T-helper 9 cell (primary cell): ENCODE data around the gene KYNU.
"Not testable (repeated sequence)": the region's sequence is repeated elsewhere in the genome, so short reads cannot be mapped to it uniquely, and the experiment has no call there.

ENCODE experiments used
- DNase-seq: peaks from one replicate; pipeline ENCODE4 v3.0.0-alpha.2; 2020

The KYNU gene

GRCh38 chr2:142872882-142873724 lies 4.4 kb upstream of the KYNU start:
- no peak for DNase-seq

- no peak for DNase-seq
These were observed 3.6 kb upstream of the KYNU start for GRCh38 chr2:142873831-142874287.

- DNase-seq = no peak
These were observed 3.1 kb upstream of the KYNU start for GRCh38 chr2:142874293-142874814.

GRCh38 chr2:142875010-142875409 lies 2.5 kb upstream of the KYNU start:
- no peak for DNase-seq

DNA sequence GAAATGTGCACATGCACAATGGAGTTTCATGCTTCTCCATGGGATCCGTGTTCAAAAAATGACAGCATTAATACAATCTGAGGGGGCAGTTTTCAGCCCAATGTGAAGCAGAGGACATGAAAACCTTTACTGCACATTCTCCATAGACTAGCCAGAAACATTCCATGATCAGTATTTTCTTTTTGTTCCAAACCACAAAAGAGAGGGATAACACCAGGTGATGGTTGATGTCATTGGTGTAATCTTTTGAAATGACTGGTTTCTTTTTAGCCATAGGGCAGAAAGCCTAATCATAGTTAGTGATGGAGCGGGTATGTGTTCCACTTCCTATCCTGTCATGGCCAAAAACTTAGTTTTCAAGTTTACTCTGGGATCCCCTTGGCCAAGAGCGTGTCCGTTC lies 1.8 kb upstream of the KYNU start:
- DNase-seq = no peak

DNA sequence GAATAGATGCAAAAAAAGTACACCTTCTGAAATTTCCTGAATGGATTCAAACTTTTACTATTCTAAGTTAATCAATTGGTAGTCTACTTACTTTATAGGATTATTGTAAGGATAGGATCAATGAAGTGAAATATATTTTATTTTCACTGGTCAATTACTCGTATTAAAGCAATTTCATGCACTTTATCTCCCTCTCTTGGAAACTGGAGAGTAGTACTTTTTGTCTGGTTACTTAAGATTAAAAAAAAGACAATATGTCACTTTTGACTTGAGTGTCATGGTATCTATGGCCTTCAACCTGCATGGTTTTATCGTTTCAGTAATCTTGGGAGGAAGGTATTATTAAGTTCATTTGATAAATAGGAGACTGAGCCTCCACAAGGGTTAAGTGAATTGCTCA lies 1.0 kb upstream of the KYNU start:
- no peak for DNase-seq

- no peak for DNase-seq
These were observed 691 bp downstream of the KYNU start for GRCh38 chr2:142878031-142878678.

DNA sequence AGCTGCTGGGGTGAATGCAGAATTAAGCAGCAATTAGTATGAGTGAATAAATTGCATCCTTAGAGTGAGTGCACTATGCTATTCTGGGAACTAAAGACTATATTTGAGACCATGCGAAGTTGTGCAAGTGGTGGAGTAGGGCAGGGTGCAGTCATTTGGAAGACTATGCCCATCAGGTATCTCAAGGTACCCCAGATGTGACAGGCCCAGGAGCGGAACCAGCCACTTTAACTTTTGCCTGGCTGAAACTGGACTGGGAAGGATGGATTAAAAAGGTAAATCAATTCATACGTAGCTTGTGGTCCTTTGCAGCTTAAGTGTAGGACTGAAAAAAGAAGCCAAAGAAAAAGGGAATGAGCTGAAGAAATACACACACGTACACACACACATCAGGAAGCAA lies 1.7 kb downstream of the KYNU start:
- no peak for DNase-seq

DNA sequence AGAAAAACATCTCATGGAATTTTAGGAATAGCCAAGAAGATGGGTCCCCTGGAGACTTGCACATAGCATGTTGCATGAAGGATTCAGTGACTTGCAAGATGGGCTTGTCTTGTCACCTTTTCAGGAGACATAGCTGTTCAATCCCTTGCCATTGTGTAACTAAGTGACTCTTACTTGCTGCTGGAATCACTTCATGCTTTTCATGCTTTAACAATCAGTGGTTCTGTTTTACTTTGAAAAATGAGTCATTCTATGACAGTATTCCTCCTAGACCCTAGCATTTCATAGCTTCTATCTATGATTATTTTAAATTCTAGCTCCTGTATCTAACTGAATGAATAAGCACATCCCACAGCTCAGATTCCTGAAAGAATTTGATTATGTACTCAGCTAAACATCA lies 2.8 kb downstream of the KYNU start:
- DNase-seq = no peak

DNA sequence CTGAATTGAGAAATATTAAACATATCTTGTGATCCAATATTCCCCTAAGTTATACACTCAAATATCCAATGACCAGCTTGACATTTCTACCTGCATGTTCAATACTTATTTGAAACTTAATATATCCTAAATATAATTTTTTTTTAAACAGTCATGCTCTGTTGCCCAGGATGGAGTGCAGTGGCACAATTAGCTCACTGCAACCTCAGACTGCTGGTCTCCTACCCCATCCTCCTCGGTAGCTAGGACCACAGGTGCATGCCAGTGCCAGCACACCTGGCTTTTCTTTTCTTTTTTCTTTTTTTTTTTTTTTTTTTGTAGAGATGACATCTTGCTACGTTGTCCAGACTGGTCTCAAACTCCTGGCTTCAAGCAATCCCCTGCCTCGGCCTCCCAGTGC lies 4.2 kb downstream of the KYNU start:
- DNase-seq = no peak

GRCh38 chr2:142882500-142882899 lies 5.0 kb downstream of the KYNU start:
- not testable (repeated sequence) for DNase-seq

GRCh38 chr2:142883526-142883925 lies 6.1 kb downstream of the KYNU start:
- no peak for DNase-seq

DNA sequence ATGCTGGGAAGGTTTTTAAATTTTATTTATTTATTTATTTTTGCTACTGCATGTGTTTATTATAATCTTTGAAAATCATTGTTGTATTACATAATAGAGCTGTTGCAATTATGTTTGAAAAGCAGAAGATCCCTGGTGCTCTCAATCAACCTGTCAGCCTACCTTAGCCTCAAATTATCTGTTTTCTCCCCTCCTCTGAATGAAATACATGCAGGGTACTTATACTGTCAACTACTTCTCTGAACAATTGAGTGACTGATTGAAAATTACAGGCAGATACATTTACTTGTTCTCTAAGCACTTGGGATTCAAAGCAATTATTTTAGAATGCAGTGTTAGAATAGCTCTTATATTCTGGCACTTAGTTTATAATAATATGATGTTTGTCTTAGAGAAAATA lies 8.1 kb downstream of the KYNU start:
- no peak for DNase-seq

DNA sequence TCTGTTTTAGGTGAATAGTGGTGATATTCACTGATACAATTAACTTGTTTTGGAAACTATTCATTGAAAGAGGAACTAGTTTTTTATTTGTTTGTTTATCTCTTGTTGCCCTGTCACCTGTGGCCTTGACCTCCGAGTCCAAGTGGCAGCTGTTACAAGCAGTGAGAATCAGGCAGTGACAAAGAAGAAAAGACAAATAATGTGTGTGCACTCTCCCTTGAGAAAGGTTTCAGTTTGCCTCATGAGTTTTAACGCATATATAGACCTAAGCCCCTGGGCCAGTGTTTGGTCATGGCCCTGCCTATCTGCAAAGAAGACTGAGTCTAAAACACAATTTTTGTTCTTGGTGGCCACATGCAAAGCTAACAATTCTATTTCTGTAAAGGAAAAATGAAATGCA lies 15.3 kb downstream of the KYNU start:
- DNase-seq = no peak

- DNase-seq = no peak
These were observed 15.8 kb downstream of the KYNU start for GRCh38 chr2:142893241-142893640.

GRCh38 chr2:142897807-142898206 lies 20.3 kb downstream of the KYNU start:
- DNase-seq = no peak

DNA sequence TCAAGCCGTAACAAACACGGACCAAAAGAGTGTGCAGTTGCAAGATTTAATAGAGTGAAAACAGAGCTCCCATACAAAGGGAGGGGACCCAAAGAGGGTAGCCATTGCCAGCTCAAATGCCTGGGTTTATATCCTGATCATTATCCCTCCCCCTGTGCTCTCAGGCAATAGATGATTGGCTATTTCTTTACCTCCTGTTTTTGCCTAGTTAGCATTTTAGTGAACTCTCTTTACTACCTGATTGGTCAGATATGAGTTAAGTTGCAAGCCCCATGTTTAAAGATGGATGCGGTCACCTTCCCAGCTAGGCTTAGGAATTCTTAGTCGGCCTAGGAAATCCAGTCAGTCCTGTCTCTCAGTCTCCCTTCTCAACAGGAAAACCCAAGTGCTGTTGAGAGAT lies 22.9 kb downstream of the KYNU start:
- not testable (repeated sequence) for DNase-seq

DNA sequence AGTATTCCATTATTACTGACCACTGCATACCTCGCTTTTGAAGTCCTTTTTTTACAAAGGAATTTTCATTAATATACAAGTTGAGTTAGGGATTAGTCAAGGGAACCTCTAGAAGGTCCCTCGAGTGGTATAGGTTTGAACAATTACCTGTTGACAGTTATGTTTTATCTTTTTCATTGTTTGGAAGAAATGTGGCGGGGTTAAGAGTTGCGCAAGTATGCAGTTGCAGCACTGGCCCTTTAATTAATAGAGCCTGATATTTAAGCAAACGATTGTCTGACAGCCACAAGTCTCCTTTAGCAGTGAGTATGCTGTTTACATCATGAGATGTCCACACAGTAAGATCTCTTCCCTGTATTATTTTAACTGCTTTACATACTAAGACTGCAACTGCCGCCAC lies 24.3 kb downstream of the KYNU start:
- no peak for DNase-seq

- DNase-seq = not testable (repeated sequence)
These were observed 26.3 kb downstream of the KYNU start for GRCh38 chr2:142903726-142904125.

DNA sequence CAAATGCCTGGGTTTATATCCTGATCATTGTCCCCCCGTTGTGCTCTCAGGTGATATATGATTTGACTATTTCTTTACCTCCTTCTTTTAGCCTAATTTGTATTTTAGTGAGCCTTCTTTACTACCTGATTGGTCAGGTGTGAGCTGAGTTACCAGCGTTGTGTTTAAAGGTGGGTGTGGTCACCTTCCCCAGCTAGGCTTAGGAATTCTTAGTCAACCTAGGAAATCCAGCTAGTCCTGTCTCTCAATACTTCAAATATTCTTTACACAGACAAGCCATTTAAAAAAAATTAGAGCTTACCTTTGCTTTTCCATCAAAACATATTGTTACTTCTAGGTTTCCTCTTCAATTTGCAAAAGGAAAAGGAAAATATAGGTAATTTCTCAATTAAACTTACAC lies 30.2 kb downstream of the KYNU start:
- no peak for DNase-seq

DNA sequence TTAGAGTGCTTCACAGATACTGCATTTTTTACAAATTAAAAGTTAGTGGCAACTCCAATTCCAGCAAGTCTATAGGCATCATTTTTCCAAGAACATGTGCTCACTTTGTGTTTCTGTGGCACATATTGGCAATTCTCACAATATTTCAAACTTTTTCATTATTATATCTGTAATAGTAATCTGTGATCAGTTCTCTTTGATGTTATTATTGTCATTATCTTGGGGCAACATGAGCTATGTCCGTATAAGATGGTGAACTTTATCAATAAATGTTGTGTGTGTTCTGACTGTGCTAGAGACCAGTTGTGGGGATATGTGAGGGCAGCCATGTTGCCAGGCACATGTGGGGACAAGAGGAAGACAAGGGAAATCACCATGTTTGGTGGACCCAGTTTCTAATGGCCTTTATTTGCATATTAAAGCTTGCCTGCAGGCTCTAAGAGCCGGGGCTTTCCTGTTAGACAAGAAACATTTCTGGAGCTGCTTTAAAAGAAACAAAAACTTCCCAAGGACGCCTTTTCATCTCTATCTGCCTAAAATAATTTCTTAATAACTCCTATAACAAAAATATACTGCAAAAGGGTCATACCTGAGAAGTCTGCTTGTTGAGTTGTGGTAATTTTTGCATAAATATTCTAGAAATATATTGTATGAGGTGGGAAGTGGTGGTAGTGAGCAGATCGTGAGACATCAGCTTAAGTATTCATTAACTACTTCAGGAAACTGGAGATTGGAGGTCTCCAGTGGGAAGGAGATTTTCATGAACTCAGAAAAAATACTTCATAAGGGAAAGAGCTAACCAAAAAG lies 37.2 kb downstream of the KYNU start:
- DNase-seq = no peak

- no peak for DNase-seq
These were observed 38.0 kb downstream of the KYNU start for GRCh38 chr2:142915502-142915901.

GRCh38 chr2:142918624-142919023 lies 41.2 kb downstream of the KYNU start:
- DNase-seq = no peak
